ENCODE results near the gene SEC14L5. TPM values are rescaled to one million over a fixed set of nuclear protein-coding genes. Genes with fewer than 3 reads are reported as not detected.

The SEC14L5 gene
- total RNA-seq, 4 donors from 2014 or later: 0.32 to 6.2 (median 0.53) TPM

- Histone ChIP-seq H3K27me3 (no peaks in the 10 kb centered on the region), H3K27ac (no peak overlapping the region), H3K36me3 (no peaks in the 10 kb centered on the region), H3K4me1 (no peaks in the 10 kb centered on the region), H3K9me3 (no peaks in the 10 kb centered on the region), H3K4me3 (no peak overlapping the region)
- DNase-seq: no peak
- intact Hi-C loops (cut with DNase I; ENCODE audit: low total_unique reads) (no loop called here), in situ Hi-C loops (cut with MboI; ENCODE audit: low pct_ligation_motif_present in 1 of 4, low pct_unique_long_range_greater_than_20kb in 1 of 4, low sequenced_read_pairs in 3 of 4) (loop anchor here in 1 of 4 donors (10.0 kb wide), 1 partner anchor 60 kb away; no protein-coding TSS in a partner anchor)
- WGBS, 2 donors (ENCODE audit: low coverage in 1 of 2): 78% methylated on average over 11 of the region's 11 CpGs; no CpG with 5 or more reads in 1 of the 2 donors
- TF ChIP-seq POLR2AphosphoS5 (IDR thresholded peaks at IDR 0.05) (no peak), CTCF (IDR thresholded peaks at IDR 0.05) (no peak), POLR2A (IDR thresholded peaks at IDR 0.05) (no peak), EP300 (IDR thresholded peaks at IDR 0.05; ENCODE audit: low read depth) (no peak)
Measured at GRCh38 chr16:4915226-4915761, 42.8 kb upstream of the SEC14L5 start.

GRCh38 chr16:4917117-4917516 is 41.0 kb upstream of the SEC14L5 start:
- TF ChIP-seq CTCF (IDR thresholded peaks at IDR 0.05) (no peak), POLR2A (IDR thresholded peaks at IDR 0.05) (no peak), EP300 (IDR thresholded peaks at IDR 0.05; ENCODE audit: low read depth) (no peak), POLR2AphosphoS5 (IDR thresholded peaks at IDR 0.05) (no peak)
- no peaks in the 10 kb centered on the region for H3K36me3 ChIP-seq
- DNase-seq: no peak
- WGBS, 2 donors (ENCODE audit: low coverage in 1 of 2): 46 to 48% methylated on average over 4 of the region's 4 CpGs
- in situ Hi-C loops (cut with MboI; ENCODE audit: low pct_ligation_motif_present in 1 of 4, low pct_unique_long_range_greater_than_20kb in 1 of 4, low sequenced_read_pairs in 3 of 4): loop anchor here in 1 of 4 donors (10.0 kb wide), 1 partner anchor 62 kb away; no protein-coding TSS in a partner anchor
- H3K4me1 ChIP-seq: no peaks in the 10 kb centered on the region
- intact Hi-C loops (cut with DNase I; ENCODE audit: low total_unique reads): no loop called here
- no peak overlapping the region for H3K4me3 ChIP-seq
- H3K27me3 ChIP-seq: no peaks in the 10 kb centered on the region
- H3K9me3 ChIP-seq: no peaks in the 10 kb centered on the region
- H3K27ac ChIP-seq: no peak overlapping the region

- Histone ChIP-seq H3K27me3 (no peaks in the 10 kb centered on the region), H3K4me3 (no peak overlapping the region), H3K36me3 (no peaks in the 10 kb centered on the region), H3K4me1 (no peaks in the 10 kb centered on the region), H3K9me3 (no peaks in the 10 kb centered on the region), H3K27ac (no peak overlapping the region)
- in situ Hi-C loops (cut with MboI; ENCODE audit: low pct_ligation_motif_present in 1 of 4, low pct_unique_long_range_greater_than_20kb in 1 of 4, low sequenced_read_pairs in 3 of 4): loop anchor here in 1 of 4 donors (10.0 kb wide), 1 partner anchor 64 kb away; no protein-coding TSS in a partner anchor
- TF ChIP-seq CTCF (IDR thresholded peaks at IDR 0.05): no peak
- TF ChIP-seq POLR2A (IDR thresholded peaks at IDR 0.05): no peak
- no peak for TF ChIP-seq EP300 (IDR thresholded peaks at IDR 0.05; ENCODE audit: low read depth)
- TF ChIP-seq POLR2AphosphoS5 (IDR thresholded peaks at IDR 0.05): no peak
- 46% methylated on average over 13 of the region's 13 CpGs; no CpG with 5 or more reads in 1 of the 2 donors for WGBS, 2 donors (ENCODE audit: low coverage in 1 of 2)
- peak; percentile 50 for DNase-seq
- intact Hi-C loops (cut with DNase I; ENCODE audit: low total_unique reads): no loop called here
Measured at GRCh38 chr16:4918781-4919251, 39.3 kb upstream of the SEC14L5 start.

- Histone ChIP-seq H3K9me3 (no peaks in the 10 kb centered on the region), H3K4me1 (peaks cover 0 to 5% (median 0%) of the 10 kb centered on the region in 4 donors), H3K4me3 (no peak overlapping the region), H3K27me3 (no peaks in the 10 kb centered on the region), H3K36me3 (no peaks in the 10 kb centered on the region), H3K27ac (no peak overlapping the region)
- intact Hi-C loops (cut with DNase I; ENCODE audit: low total_unique reads) (no loop called here), in situ Hi-C loops (cut with MboI; ENCODE audit: low pct_ligation_motif_present in 1 of 4, low pct_unique_long_range_greater_than_20kb in 1 of 4, low sequenced_read_pairs in 3 of 4) (no loop called here)
- TF ChIP-seq POLR2AphosphoS5 (IDR thresholded peaks at IDR 0.05) (no peak), POLR2A (IDR thresholded peaks at IDR 0.05) (no peak), CTCF (IDR thresholded peaks at IDR 0.05) (no peak)
- WGBS, 2 donors (ENCODE audit: low coverage in 1 of 2): 69 to 87% methylated on average over 3 to 5 of the region's 5 CpGs
- DNase-seq: no peak
Measured at GRCh38 chr16:4920826-4921225, 37.3 kb upstream of the SEC14L5 start.
